Measurements from ENCODE around the gene ATRIP. TPM values are rescaled to one million over a fixed set of nuclear protein-coding genes. Genes with fewer than 3 reads are reported as not detected.

Gene ATRIP
- total and polyA plus RNA-seq, 4 experiments from 2014 or later, result 11.3 to 15.4 (median 15.1) TPM

DNA sequence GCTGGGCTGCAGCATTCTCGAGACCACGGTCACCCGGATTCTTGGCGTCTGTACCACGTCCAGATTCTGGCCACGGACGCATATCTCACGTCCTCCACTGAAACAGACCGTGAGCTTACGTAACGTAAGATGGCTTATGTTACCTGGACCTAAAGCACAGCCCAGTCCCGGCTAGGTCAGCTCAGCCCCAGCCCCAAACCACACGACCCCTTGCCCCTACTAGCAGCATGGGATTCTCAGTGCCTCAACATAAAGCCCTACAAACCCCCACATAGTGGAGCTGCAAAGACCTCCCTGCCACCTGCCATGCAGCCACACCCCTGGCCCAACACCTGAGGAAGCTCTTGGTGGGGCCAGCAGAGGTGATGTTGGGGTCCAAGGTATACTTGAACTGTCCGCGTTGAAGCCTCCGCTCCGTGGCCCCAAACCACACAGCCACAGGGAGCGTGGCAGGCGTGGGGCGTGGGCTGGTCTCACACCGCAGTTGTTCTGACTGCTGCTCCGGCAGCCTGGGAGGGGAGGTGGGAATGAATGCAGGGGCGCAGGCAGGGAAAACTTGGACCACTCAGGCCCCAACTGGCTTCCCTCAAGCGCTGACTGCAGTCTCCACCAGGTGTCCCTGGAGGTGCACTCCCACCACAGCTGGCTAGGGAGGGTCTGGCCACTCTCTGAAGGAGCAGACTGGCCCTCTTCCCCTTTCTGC lies 31.1 kb upstream of the ATRIP start:
- H3K36me3 ChIP-seq (ENCODE audit: insufficient read depth, low read length), result no peaks in the 10 kb centered on the region
- no peaks in the 10 kb centered on the region for H3K4me1 ChIP-seq (ENCODE audit: insufficient read depth, low read length)
- Mint-ChIP-seq H3K4me1 (no peaks in the 10 kb centered on the region), H3K4me3 (no peak overlapping the region), H3K36me3 (no peaks in the 10 kb centered on the region), H3K27me3 (no peaks in the 10 kb centered on the region), H3K27ac (no peak overlapping the region), H3K9me3 (peaks cover 0 to 1% (median 0%) of the 10 kb centered on the region in 8 donors)
- ChIA-PET CTCF (ENCODE audit: partially characterized antibody) (interaction anchor here (1.4 to 2.9 kb wide), 3 partner anchors 14 to 92 kb away, joined by 3 to 15 read pairs (median 12); no protein-coding TSS in a partner anchor), POLR2A (ENCODE audit: partially characterized antibody) (no interaction called here)
- intact Hi-C loops (cut with micrococcal nuclease), result no loop called here
- DNase-seq, result no peak
- no peaks in the 10 kb centered on the region for H3K9me3 ChIP-seq (ENCODE audit: control insufficient read depth in 1 of 2, low read length in 2 of 2)
- H3K27ac ChIP-seq (ENCODE audit: low read depth, low read length), result no peak overlapping the region
- no peak overlapping the region for H3K4me3 ChIP-seq (ENCODE audit: low read length in 2 of 2)
- H3K27me3 ChIP-seq (ENCODE audit: insufficient read depth, low read length), result no peaks in the 10 kb centered on the region

DNA sequence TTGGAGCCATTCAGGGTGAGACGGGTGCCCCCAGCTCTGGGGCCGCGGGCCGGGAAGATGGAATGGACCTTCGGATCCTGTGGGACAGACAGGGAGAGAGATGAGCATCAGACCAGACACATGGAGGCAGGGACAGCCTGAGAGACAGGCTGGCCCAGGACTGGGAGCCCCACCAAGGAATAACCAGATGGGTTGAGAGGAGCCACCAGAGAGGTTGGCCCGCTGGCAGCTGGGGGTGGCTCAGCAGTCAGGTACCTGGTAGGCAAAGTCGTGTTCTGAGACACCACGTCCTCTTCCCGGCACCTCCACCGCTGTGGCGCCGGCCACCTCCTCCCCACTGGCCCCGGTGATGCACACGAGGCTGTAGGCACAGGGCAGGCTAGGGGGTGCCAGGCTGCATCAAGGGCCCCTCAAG lies 30.4 kb upstream of the ATRIP start:
- no peak overlapping the region for H3K4me3 Mint-ChIP-seq
- ChIA-PET CTCF (ENCODE audit: partially characterized antibody) (interaction anchor here (2.7 to 2.9 kb wide), 2 partner anchors 15 to 20 kb away, joined by 12 to 15 read pairs; no protein-coding TSS in a partner anchor), POLR2A (ENCODE audit: partially characterized antibody) (no interaction called here)
- no peaks in the 10 kb centered on the region for H3K27me3 Mint-ChIP-seq
- Histone ChIP-seq H3K4me3 (ENCODE audit: low read length in 2 of 2) (no peak overlapping the region), H3K27ac (ENCODE audit: low read depth, low read length) (no peak overlapping the region), H3K9me3 (ENCODE audit: control insufficient read depth in 1 of 2, low read length in 2 of 2) (no peaks in the 10 kb centered on the region), H3K36me3 (ENCODE audit: insufficient read depth, low read length) (no peaks in the 10 kb centered on the region), H3K4me1 (ENCODE audit: insufficient read depth, low read length) (no peaks in the 10 kb centered on the region), H3K27me3 (ENCODE audit: insufficient read depth, low read length) (no peaks in the 10 kb centered on the region)
- no peak for DNase-seq
- no peaks in the 10 kb centered on the region for H3K36me3 Mint-ChIP-seq
- no peaks in the 10 kb centered on the region for H3K4me1 Mint-ChIP-seq
- no peak overlapping the region for H3K27ac Mint-ChIP-seq
- intact Hi-C loops (cut with micrococcal nuclease), result no loop called here
- peaks cover 0 to 1% (median 0%) of the 10 kb centered on the region in 8 donors for H3K9me3 Mint-ChIP-seq

DNA sequence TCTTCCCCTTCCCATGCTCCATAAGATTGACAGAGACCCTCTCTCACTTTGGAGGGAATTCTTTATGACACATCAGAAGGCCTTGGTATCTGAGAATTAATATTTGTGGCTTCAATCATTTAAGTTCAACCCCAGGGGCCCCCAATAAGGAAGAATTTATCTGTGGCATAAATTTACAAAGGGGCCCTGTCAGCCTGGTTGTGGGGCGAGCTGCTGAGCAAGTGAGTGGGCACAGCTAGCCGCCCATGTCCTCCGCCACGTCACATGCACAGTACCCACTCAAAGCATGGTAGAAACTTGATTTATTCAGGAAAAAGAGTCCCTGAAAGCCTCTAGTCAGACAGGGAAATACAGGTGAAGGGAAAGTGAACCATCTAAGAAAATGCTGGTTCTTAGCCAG lies 30.0 kb upstream of the ATRIP start:
- no peak for DNase-seq
- no peaks in the 10 kb centered on the region for H3K36me3 Mint-ChIP-seq
- Histone ChIP-seq H3K36me3 (ENCODE audit: insufficient read depth, low read length) (no peaks in the 10 kb centered on the region), H3K27ac (ENCODE audit: low read depth, low read length) (no peak overlapping the region), H3K27me3 (ENCODE audit: insufficient read depth, low read length) (no peaks in the 10 kb centered on the region), H3K4me1 (ENCODE audit: insufficient read depth, low read length) (no peaks in the 10 kb centered on the region), H3K9me3 (ENCODE audit: control insufficient read depth in 1 of 2, low read length in 2 of 2) (no peaks in the 10 kb centered on the region), H3K4me3 (ENCODE audit: low read length in 2 of 2) (no peak overlapping the region)
- H3K27ac Mint-ChIP-seq, result no peak overlapping the region
- ChIA-PET POLR2A (ENCODE audit: partially characterized antibody) (no interaction called here), CTCF (ENCODE audit: partially characterized antibody) (interaction anchor here (1.2 to 2.9 kb wide), 2 partner anchors 16 to 20 kb away, joined by 4 to 12 read pairs; no protein-coding TSS in a partner anchor)
- intact Hi-C loops (cut with micrococcal nuclease), result no loop called here
- peaks cover 0 to 1% (median 0%) of the 10 kb centered on the region in 8 donors for H3K9me3 Mint-ChIP-seq
- H3K4me1 Mint-ChIP-seq, result no peaks in the 10 kb centered on the region
- no peak overlapping the region for H3K4me3 Mint-ChIP-seq
- H3K27me3 Mint-ChIP-seq, result no peaks in the 10 kb centered on the region

DNA sequence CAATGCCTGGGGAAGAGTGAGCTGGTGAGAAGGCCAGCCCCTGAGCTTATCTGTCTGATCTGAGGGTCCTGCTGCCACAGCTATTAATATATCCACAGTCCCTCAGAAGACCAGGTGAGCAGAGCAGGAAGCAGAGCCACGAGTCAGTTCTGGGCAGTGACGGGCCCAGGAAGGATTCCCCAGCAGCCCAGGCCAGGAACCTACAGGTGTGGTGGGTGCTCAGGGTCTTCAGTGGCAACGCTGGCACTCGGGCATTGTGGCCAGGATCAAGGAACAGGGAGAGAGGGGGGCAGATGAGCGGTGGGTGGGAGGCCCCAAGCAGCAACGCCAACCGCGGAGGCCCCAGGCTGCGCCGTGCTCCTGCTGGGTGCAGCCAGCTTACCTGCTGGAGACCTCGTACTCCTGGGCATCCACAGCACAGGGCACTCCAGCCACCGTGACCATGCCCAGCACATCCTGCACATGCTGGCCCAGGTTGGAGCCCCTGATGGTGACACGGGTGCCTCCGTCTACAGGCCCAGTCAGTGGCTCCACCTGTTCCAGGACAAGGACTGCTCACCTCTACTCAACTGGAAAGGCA lies 28.9 kb upstream of the ATRIP start:
- no peak for DNase-seq
- Histone ChIP-seq H3K9me3 (ENCODE audit: control insufficient read depth in 1 of 2, low read length in 2 of 2) (no peaks in the 10 kb centered on the region), H3K27me3 (ENCODE audit: insufficient read depth, low read length) (no peaks in the 10 kb centered on the region), H3K4me1 (ENCODE audit: insufficient read depth, low read length) (no peaks in the 10 kb centered on the region), H3K36me3 (ENCODE audit: insufficient read depth, low read length) (no peaks in the 10 kb centered on the region), H3K4me3 (ENCODE audit: low read length in 2 of 2) (no peak overlapping the region), H3K27ac (ENCODE audit: low read depth, low read length) (no peak overlapping the region)
- POLR2A ChIA-PET (ENCODE audit: partially characterized antibody), result no interaction called here
- Mint-ChIP-seq H3K4me3 (no peak overlapping the region), H3K27me3 (no peaks in the 10 kb centered on the region), H3K4me1 (peaks cover 0 to 1% (median 0%) of the 10 kb centered on the region in 4 donors), H3K27ac (peak overlapping the region in 1 of 7 donors; percentile 42), H3K9me3 (peaks cover 0 to 1% (median 0%) of the 10 kb centered on the region in 8 donors), H3K36me3 (no peaks in the 10 kb centered on the region)
- intact Hi-C loops (cut with micrococcal nuclease), result no loop called here
- CTCF ChIA-PET (ENCODE audit: partially characterized antibody), result interaction anchor here (1.2 to 2.1 kb wide), 2 partner anchors 17 to 18 kb away, joined by 4 to 6 read pairs; no protein-coding TSS in a partner anchor

DNA sequence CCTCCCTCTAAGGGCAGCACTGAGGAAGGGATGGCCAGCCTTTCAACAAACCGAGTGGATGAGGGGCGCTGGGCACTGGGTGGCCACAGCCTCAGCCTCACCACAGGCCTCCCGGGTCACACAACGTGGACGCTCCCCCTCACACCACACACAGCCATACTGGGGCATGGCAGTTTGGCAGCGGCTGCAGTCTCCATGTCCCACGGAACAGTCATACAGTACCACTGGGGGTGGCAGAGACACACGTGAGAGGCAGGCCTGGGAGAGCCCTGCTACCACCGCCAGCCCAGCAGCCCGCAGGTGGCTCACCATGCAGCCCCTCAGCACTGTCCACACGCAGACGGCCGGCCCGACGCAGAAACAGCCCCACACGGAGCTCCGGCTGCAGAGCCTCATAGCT lies 28.4 kb upstream of the ATRIP start:
- H3K9me3 ChIP-seq (ENCODE audit: control insufficient read depth in 1 of 2, low read length in 2 of 2), result no peaks in the 10 kb centered on the region

DNA sequence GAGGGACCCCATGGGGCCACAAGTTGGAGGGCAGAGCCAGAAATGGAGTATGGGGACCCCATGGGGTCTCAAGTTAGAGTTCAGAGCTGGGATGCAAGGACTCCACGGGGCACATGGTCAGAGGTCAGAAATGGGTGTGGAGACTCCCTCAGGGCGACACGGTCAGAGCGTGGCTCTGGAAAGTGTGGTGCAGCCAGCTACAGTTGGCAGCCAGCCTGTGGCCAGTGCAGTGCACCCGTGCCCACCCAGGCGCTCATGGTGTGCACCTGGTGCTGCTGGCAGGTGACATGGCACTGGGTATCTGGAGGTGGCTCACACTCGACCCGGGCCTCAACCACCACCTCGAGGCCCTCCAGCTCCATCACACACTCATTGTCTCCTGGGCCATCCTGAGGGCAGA lies 27.9 kb upstream of the ATRIP start:
- intact Hi-C loops (cut with micrococcal nuclease), result no loop called here
- Mint-ChIP-seq H3K27ac (no peak overlapping the region), H3K4me1 (peaks cover 0 to 1% (median 0%) of the 10 kb centered on the region in 4 donors), H3K4me3 (no peak overlapping the region), H3K9me3 (no peaks in the 10 kb centered on the region), H3K27me3 (no peaks in the 10 kb centered on the region), H3K36me3 (no peaks in the 10 kb centered on the region)
- Histone ChIP-seq H3K4me1 (ENCODE audit: insufficient read depth, low read length) (no peaks in the 10 kb centered on the region), H3K4me3 (ENCODE audit: low read length in 2 of 2) (no peak overlapping the region), H3K27ac (ENCODE audit: low read depth, low read length) (no peak overlapping the region), H3K36me3 (ENCODE audit: insufficient read depth, low read length) (no peaks in the 10 kb centered on the region), H3K9me3 (ENCODE audit: control insufficient read depth in 1 of 2, low read length in 2 of 2) (no peaks in the 10 kb centered on the region), H3K27me3 (ENCODE audit: insufficient read depth, low read length) (no peaks in the 10 kb centered on the region)
- no peak for DNase-seq
- CTCF ChIA-PET (ENCODE audit: partially characterized antibody), result interaction anchor here (0.8 to 2.1 kb wide), 4 partner anchors 15 to 18 kb away, joined by 5 to 6 read pairs (median 5); no protein-coding TSS in a partner anchor
- POLR2A ChIA-PET (ENCODE audit: partially characterized antibody), result no interaction called here

More for the DNA sequence above, 28.4 kb upstream of the ATRIP start:
- Mint-ChIP-seq H3K27ac (no peak overlapping the region), H3K4me1 (peaks cover 0 to 1% (median 0%) of the 10 kb centered on the region in 4 donors), H3K27me3 (no peaks in the 10 kb centered on the region), H3K36me3 (no peaks in the 10 kb centered on the region), H3K9me3 (peaks cover 0 to under 1% (median 0%) of the 10 kb centered on the region in 8 donors), H3K4me3 (no peak overlapping the region)
- H3K4me3 ChIP-seq (ENCODE audit: low read length in 2 of 2), result no peak overlapping the region
- H3K27me3 ChIP-seq (ENCODE audit: insufficient read depth, low read length), result no peaks in the 10 kb centered on the region
- no peak for DNase-seq
- POLR2A ChIA-PET (ENCODE audit: partially characterized antibody), result no interaction called here
- H3K4me1 ChIP-seq (ENCODE audit: insufficient read depth, low read length), result no peaks in the 10 kb centered on the region
- no peak overlapping the region for H3K27ac ChIP-seq (ENCODE audit: low read depth, low read length)
- CTCF ChIA-PET (ENCODE audit: partially characterized antibody), result interaction anchor here (0.8 to 2.1 kb wide), 3 partner anchors 15 to 18 kb away, joined by 5 to 6 read pairs (median 5); no protein-coding TSS in a partner anchor
- intact Hi-C loops (cut with micrococcal nuclease), result no loop called here
- H3K36me3 ChIP-seq (ENCODE audit: insufficient read depth, low read length), result no peaks in the 10 kb centered on the region

DNA sequence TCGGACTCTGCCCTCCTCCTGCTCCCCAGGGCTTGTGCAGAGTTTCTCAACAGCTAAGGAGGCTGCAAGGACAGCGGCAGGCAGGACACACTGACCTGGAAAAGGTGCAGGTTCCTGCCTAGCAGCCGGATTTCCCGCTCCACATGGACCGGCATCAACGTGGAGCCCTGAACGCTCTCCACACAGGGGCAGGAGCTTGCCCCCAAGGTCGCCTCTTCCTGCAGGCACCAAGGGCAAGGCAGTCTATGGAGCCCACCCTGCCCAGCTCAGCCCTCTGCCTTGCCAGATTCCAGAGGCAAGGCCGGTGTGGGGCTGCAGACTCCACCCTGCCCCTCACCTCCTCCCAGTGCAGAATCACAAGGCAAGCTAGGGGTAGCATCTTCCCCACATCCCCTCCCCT lies 27.4 kb upstream of the ATRIP start:
- Mint-ChIP-seq H3K27ac (no peak overlapping the region), H3K9me3 (no peaks in the 10 kb centered on the region), H3K4me1 (peaks cover 0 to 1% (median 0%) of the 10 kb centered on the region in 4 donors), H3K4me3 (no peak overlapping the region), H3K36me3 (no peaks in the 10 kb centered on the region), H3K27me3 (no peaks in the 10 kb centered on the region)
- H3K27ac ChIP-seq (ENCODE audit: low read depth, low read length), result no peak overlapping the region
- no peaks in the 10 kb centered on the region for H3K36me3 ChIP-seq (ENCODE audit: insufficient read depth, low read length)
- no peaks in the 10 kb centered on the region for H3K9me3 ChIP-seq (ENCODE audit: control insufficient read depth in 1 of 2, low read length in 2 of 2)
- CTCF ChIA-PET (ENCODE audit: partially characterized antibody), result interaction anchor here (1.1 to 2.1 kb wide), 3 partner anchors 14 to 19 kb away, joined by 5 to 6 read pairs (median 5); no protein-coding TSS in a partner anchor
- H3K27me3 ChIP-seq (ENCODE audit: insufficient read depth, low read length), result no peaks in the 10 kb centered on the region
- no peak for DNase-seq
- intact Hi-C loops (cut with micrococcal nuclease), result no loop called here
- POLR2A ChIA-PET (ENCODE audit: partially characterized antibody), result no interaction called here
- no peak overlapping the region for H3K4me3 ChIP-seq (ENCODE audit: low read length in 2 of 2)
- no peaks in the 10 kb centered on the region for H3K4me1 ChIP-seq (ENCODE audit: insufficient read depth, low read length)

Data from CD4-positive, alpha-beta memory T cell (primary cell).